IMR-90 (cell line): ENCODE measurements around the gene TMCO2. TPM values are rescaled to one million over a fixed set of nuclear protein-coding genes. Genes with fewer than 3 reads are reported as not detected.
A peak's percentile ranks its signal among the peaks of the same experiment; 100 is the strongest.

Experiments used
- ATAC-seq: fragments of 200-7000 bp; cut with Tn5 transposase; 2 replicates; pipeline ENCODE4 v1.9.1; 2020; ENCODE audit warnings: low read depth, mild to moderate bottlenecking, moderate library complexity
- BruUV-seq: library from RNA; stranded (reverse); fragments of 400-500 nt; replicated peaks from 2 replicates; lab custom pipeline; 2021; lab: Mats Ljungman, UMichigan
- CTCF ChIA-PET: fragments of 300-600 bp; formaldehyde crosslinking; extraction: SDS; loops from one replicate; lab custom pipeline; 2021; ENCODE audit warnings: antibody characterized with exemption; lab: Yijun Ruan, JAX
- POLR2A ChIA-PET: fragments of 300-600 bp; sonication (Branson Sonifier 250); formaldehyde crosslinking; loops from one replicate; lab custom pipeline; 2022; ENCODE audit warnings: antibody characterized with exemption; ENCODE audit not compliant: unreplicated experiment; lab: Charles Lee
- DNase-seq: peaks from one replicate; pipeline ENCODE4 v3.0.0; 2013
- H2AFZ ChIP-seq: replicated peaks from 2 replicates; pipeline ENCODE3; 2013; ENCODE audit warnings: low read length, mild to moderate bottlenecking; ENCODE audit not compliant: poor library complexity
- H2AK5ac ChIP-seq: 2 replicates; pipeline ENCODE4 v1.6.1; 2013; ENCODE audit warnings: low read depth, low read length, inconsistent platforms
- H2AK9ac ChIP-seq: replicated peaks from 2 replicates; pipeline ENCODE3; 2013; ENCODE audit warnings: mild to moderate bottlenecking, low read depth, low read length, moderate library complexity; ENCODE audit not compliant: poor library complexity
- H2BK120ac ChIP-seq: 2 replicates; pipeline ENCODE4 v1.6.1; 2013; ENCODE audit warnings: low read depth, low read length, inconsistent platforms
- H2BK15ac ChIP-seq: 3 replicates; pipeline ENCODE4 v1.6.1; 2013; ENCODE audit warnings: low read depth, low read length, inconsistent platforms
- H2BK20ac ChIP-seq: 2 replicates; pipeline ENCODE4 v1.6.1; 2013; ENCODE audit warnings: low read depth, mild to moderate bottlenecking, inconsistent platforms, low read length, moderate library complexity
- H2BK5ac ChIP-seq: 2 replicates; pipeline ENCODE4 v1.6.1; 2013; ENCODE audit warnings: mild to moderate bottlenecking, low read depth, low read length, inconsistent platforms; ENCODE audit not compliant: poor library complexity, severe bottlenecking
- H3K14ac ChIP-seq: replicated peaks from 2 replicates; pipeline ENCODE4 v1.6.1; 2013; ENCODE audit warnings: low read depth, low read length, inconsistent platforms
- H3K18ac ChIP-seq: 2 replicates; pipeline ENCODE4 v1.6.1; 2013; ENCODE audit warnings: low read depth, low read length, control low read depth
- H3K23ac ChIP-seq: 2 replicates; pipeline ENCODE4 v1.6.1; 2013; ENCODE audit warnings: low read depth, low read length, inconsistent platforms
- H3K27ac ChIP-seq: 2 replicates; pipeline ENCODE4 v1.5.1; 2013; ENCODE audit warnings: mild to moderate bottlenecking, control low read depth, low read length; ENCODE audit not compliant: insufficient read depth
- H3K27me3 ChIP-seq: 2 replicates; pipeline ENCODE4 v1.6.1; 2013; ENCODE audit warnings: low read length; ENCODE audit not compliant: control insufficient read depth, insufficient read depth
- H3K36me3 ChIP-seq: 2 replicates; pipeline ENCODE4 v1.6.1; 2013; ENCODE audit warnings: low read length, mixed read lengths; ENCODE audit not compliant: control insufficient read depth, insufficient read depth
- H3K4ac ChIP-seq: 2 replicates; pipeline ENCODE4 v1.6.1; 2013; ENCODE audit warnings: low read depth, low read length, inconsistent platforms
- H3K4me1 ChIP-seq: 2 replicates; pipeline ENCODE4 v1.6.1; 2013; ENCODE audit warnings: low read length, mixed read lengths; ENCODE audit not compliant: control insufficient read depth, insufficient read depth
- H3K4me2 ChIP-seq: 2 replicates; pipeline ENCODE4 v1.6.1; 2013; ENCODE audit warnings: low read depth, mild to moderate bottlenecking, control low read depth, low read length, moderate library complexity
- H3K4me3 ChIP-seq: 2 replicates; pipeline ENCODE4 v1.5.1; 2013; ENCODE audit warnings: low read depth, mild to moderate bottlenecking, control low read depth, low read length, moderate library complexity; ENCODE audit not compliant: insufficient read depth
- H3K56ac ChIP-seq: 2 replicates; pipeline ENCODE4 v1.6.1; 2013; ENCODE audit warnings: low read length, inconsistent platforms; ENCODE audit not compliant: insufficient read depth; ENCODE audit errors: extremely low read depth
- H3K79me1 ChIP-seq, 2 experiments: 2 replicates each; pipeline ENCODE4 v1.6.1; 2013; ENCODE audit warnings: low read length in 2 of 2, inconsistent platforms in 1 of 2, low read depth in 1 of 2
- H3K9ac ChIP-seq: 2 replicates; pipeline ENCODE4 v1.6.1; 2013; ENCODE audit warnings: low read depth, low read length, control low read depth
- H3K9me1 ChIP-seq: 2 replicates; pipeline ENCODE4 v1.6.1; 2013; ENCODE audit warnings: low read length, inconsistent platforms; ENCODE audit not compliant: insufficient read depth
- H3K9me3 ChIP-seq: 2 replicates; pipeline ENCODE4 v1.6.1; 2013; ENCODE audit warnings: low read length; ENCODE audit not compliant: control insufficient read depth, insufficient read depth
- H4K20me1 ChIP-seq: 2 replicates; pipeline ENCODE4 v1.6.1; 2013; ENCODE audit warnings: low read length, inconsistent platforms; ENCODE audit not compliant: insufficient read depth
- H4K5ac ChIP-seq: 2 replicates; pipeline ENCODE4 v1.6.1; 2013; ENCODE audit warnings: mild to moderate bottlenecking, low read depth, low read length, control low read depth
- H4K8ac ChIP-seq, 2 experiments: 2 replicates each; pipeline ENCODE4 v1.6.1; 2013; ENCODE audit warnings: low read depth in 2 of 2, low read length in 2 of 2, control low read depth in 1 of 2, inconsistent platforms in 1 of 2
- H4K91ac ChIP-seq: 2 replicates; pipeline ENCODE4 v1.6.1; 2013; ENCODE audit warnings: low read depth, low read length, inconsistent platforms; ENCODE audit not compliant: insufficient read depth
- BHLHE40 ChIP-seq: fragments of 150-350 bp; IDR thresholded peaks from 2 replicates; pipeline ENCODE4 v1.6.1; 2016; ENCODE audit warnings: mild to moderate bottlenecking, low read depth, low read length
- CEBPB ChIP-seq: IDR thresholded peaks from 2 replicates; pipeline ENCODE4 v1.6.1; 2012; ENCODE audit warnings: low read depth, low read length, improper control_type of control experiment
- FOS ChIP-seq: fragments of 150-350 bp; IDR thresholded peaks from 2 replicates; pipeline ENCODE4 v1.6.1; 2016; ENCODE audit warnings: low read depth, low read length
- MAFK ChIP-seq: IDR thresholded peaks from 2 replicates; pipeline ENCODE4 v1.6.1; 2012; ENCODE audit warnings: low read depth, low read length, improper control_type of control experiment
- MXI1 ChIP-seq: IDR thresholded peaks from 2 replicates; pipeline ENCODE4 v1.6.1; 2012; ENCODE audit warnings: low read depth, mild to moderate bottlenecking, low read length, moderate library complexity, borderline replicate concordance
- NFE2L2 ChIP-seq: fragments of 150-350 bp; IDR thresholded peaks from 2 replicates; pipeline ENCODE4 v1.6.1; 2016; ENCODE audit warnings: low read depth, mild to moderate bottlenecking, low read length
- RAD21 ChIP-seq: IDR thresholded peaks from 2 replicates; pipeline ENCODE4 v1.6.1; 2012; ENCODE audit warnings: low read length, improper control_type of control experiment
- RFX5 ChIP-seq: IDR thresholded peaks from 2 replicates; pipeline ENCODE4 v1.8.0; 2012; ENCODE audit warnings: low read depth, mild to moderate bottlenecking, low read length, moderate library complexity
- SMC3 ChIP-seq: fragments of 150-350 bp; IDR thresholded peaks from 2 replicates; pipeline ENCODE4 v1.6.1; 2016; ENCODE audit warnings: low read depth, mild to moderate bottlenecking, antibody characterized with exemption, low read length, moderate library complexity
- WGBS, 2 experiments: methylation state at CpG; one replicate each; pipeline versions ENCODE4 v1.1.5 to v1.1.7; 2013; ENCODE audit warnings: missing lambda C conversion rate in 2 of 2; ENCODE audit not compliant: insufficient read length in 1 of 2; ENCODE audit errors: extremely low coverage in 2 of 2; 5-methylcytosine and 5-hydroxymethylcytosine counted together
- dilution Hi-C: fragments of 300-500 bp; cut with HindIII; formaldehyde crosslinking; loops from one replicate; pipeline ENCODE4 v1.14.3; 2018; ENCODE audit warnings: low sequenced_read_pairs; ENCODE audit not compliant: unreplicated experiment
- in situ Hi-C: fragments of 300-500 bp; cut with MboI; formaldehyde crosslinking; loops from 3 replicates; pipeline ENCODE4 v1.14.3; 2019; ENCODE audit warnings: low sequenced_read_pairs, inconsistent platforms, mixed read lengths
- intact Hi-C: fragments of 100-400 bp; cut with micrococcal nuclease; formaldehyde crosslinking; loops from 2 replicates; pipeline ENCODE4 v1.10.0; 2022
- polyA plus RNA-seq, 3 experiments: library from polyadenylated mRNA; depleted of rRNA; stranded (reverse); fragments of >200 nt; gene quantifications; 2 replicates each; pipeline ENCODE4 v1.2.3, GENCODE V29; 2012; ENCODE audit warnings: low replicate concordance in 1 of 3
- total RNA-seq: library from RNA; depleted of rRNA; stranded (reverse); fragments of >200 nt; gene quantifications from 2 replicates; pipeline ENCODE4 v1.2.3, GENCODE V29; 2012

The TMCO2 gene
- total and polyA plus RNA-seq, 2 of the 4 experiments (the other 2 are of a cell fraction), result not detected

DNA sequence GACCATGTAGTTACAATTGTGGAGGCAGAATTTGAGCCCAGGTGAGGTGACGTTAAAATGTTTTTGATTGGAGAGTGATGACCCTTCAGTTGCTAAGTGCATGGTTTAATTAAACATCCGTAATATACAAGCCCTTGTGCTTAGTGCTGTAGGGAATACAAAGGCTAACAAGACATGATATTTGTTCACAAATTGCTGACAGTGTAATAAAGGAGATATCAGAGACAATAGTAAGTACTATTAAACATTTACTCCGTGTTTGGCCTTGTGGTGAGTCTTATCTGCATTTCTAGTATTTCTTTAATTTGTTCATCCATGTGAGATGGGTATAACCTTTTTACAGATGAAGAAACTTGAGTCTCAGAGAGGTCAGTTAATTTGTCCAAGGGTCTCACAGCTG is 48.6 kb upstream of the TMCO2 start:
- H2AK5ac ChIP-seq, result no peak overlapping the region
- ChIA-PET CTCF (no interaction called here), POLR2A (no interaction called here)
- in situ Hi-C loops, result no loop called here
- H2AFZ ChIP-seq, result no peak overlapping the region
- dilution Hi-C loops, result no loop called here
- no peak for TF ChIP-seq SMC3
- TF ChIP-seq RFX5, result no peak
- TF ChIP-seq CEBPB, result no peak
- no peak for TF ChIP-seq MXI1
- TF ChIP-seq RAD21, result no peak
- no peak for TF ChIP-seq NFE2L2
- peak; percentile 89 for TF ChIP-seq MAFK
- no peak for TF ChIP-seq BHLHE40
- no peak for TF ChIP-seq FOS
- no peak overlapping the region for H4K5ac ChIP-seq
- no peak overlapping the region for H3K4me3 ChIP-seq
- no peaks in the 10 kb centered on the region for H3K9me3 ChIP-seq
- no CpG with 5 or more reads among the region's 3 CpGs for WGBS, 2 experiments
- H3K4ac ChIP-seq, result no peak overlapping the region
- no peak overlapping the region for H3K9ac ChIP-seq
- H3K36me3 ChIP-seq, result peaks cover 7% of the 10 kb centered on the region
- H2BK20ac ChIP-seq, result no peak overlapping the region
- intact Hi-C loops, result no loop called here
- no peak overlapping the region for H2AK9ac ChIP-seq
- no peak overlapping the region for H2BK120ac ChIP-seq
- no peak overlapping the region for H3K4me2 ChIP-seq
- H4K20me1 ChIP-seq, result no peaks in the 10 kb centered on the region
- no peak overlapping the region for H3K18ac ChIP-seq
- no peak overlapping the region for H3K23ac ChIP-seq
- no TSS peak for BruUV-seq
- no peak overlapping the region for H2BK5ac ChIP-seq
- H3K27me3 ChIP-seq, result no peaks in the 10 kb centered on the region
- no peaks in the 10 kb centered on the region for H3K4me1 ChIP-seq
- H4K8ac ChIP-seq, result no peak overlapping the region
- H3K9me1 ChIP-seq, result no peaks in the 10 kb centered on the region
- no peak overlapping the region for H3K56ac ChIP-seq
- peaks cover 5 to 24% of the 10 kb centered on the region in 2 experiments for H3K79me1 ChIP-seq
- H3K14ac ChIP-seq, result no peak overlapping the region
- no peak for DNase-seq
- no peak for ATAC-seq
- H3K27ac ChIP-seq, result no peak overlapping the region
- H2BK15ac ChIP-seq, result no peak overlapping the region
- H4K91ac ChIP-seq, result no peak overlapping the region
